Activated gamma-delta T cell (primary cell): ENCODE results near the gene METTL5.
A peak's percentile ranks its signal among the peaks of the same experiment; 100 is the strongest.
"Not testable (repeated sequence)": the region's sequence is repeated elsewhere in the genome, so short reads cannot be mapped to it uniquely, and the experiment has no call there.

Experiments used
- DNase-seq: peaks from one replicate; lab custom pipeline; 2025; lab: John Stamatoyannopoulos, UW

Gene METTL5

DNA sequence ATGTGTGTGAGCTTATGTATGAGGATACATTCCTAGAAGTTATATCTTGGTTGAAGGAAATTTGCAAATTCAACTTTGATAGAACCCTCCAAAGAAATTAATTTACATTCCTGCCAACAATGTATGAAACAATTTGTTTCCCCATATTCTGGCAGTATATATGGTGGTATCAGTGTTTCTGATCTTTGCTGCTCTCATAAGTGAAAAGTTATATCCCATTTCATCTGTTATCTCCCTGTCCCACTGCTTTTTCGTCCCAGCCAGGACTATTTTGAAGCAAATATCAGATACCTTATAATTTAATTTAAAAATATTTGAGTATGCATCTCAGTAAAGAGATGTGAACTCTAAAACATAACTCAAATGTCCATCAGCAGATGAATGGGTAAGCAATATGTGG is 9.7 kb upstream of the METTL5 start:
- no peak for DNase-seq

DNA sequence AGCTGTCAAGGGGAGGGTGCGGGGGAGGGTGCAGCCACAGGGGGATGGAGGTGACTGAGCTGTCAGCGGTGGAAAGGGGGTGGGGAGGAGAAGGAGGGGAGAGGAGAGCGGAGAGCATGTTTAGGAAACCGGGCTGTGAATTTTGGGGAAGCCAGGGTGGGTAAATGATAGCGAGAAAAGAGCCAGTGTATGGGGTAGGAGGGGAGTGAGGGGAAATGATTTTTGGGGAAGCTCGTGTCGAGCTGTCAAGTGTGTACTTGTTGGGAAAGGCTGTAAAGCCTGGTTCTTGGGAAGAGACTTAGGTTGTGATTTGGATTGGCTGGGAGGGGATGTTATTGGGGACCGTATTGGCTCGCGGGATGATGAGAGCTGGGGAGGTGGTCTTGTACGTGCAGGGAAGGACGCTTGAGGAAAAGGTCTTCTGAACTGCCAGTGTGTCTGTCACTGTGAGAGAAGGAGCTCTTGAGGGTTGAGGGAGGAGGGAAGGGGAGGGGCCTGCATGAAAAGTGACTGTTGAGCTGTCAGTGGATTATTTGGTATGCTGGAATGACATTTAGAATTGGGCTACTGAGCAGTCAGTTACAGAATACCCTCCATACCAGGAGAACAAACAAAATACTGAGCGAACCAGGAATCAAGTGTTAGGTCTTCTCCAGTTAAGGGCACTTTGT is 3.6 kb upstream of the METTL5 start:
- DNase-seq, result no peak

DNA sequence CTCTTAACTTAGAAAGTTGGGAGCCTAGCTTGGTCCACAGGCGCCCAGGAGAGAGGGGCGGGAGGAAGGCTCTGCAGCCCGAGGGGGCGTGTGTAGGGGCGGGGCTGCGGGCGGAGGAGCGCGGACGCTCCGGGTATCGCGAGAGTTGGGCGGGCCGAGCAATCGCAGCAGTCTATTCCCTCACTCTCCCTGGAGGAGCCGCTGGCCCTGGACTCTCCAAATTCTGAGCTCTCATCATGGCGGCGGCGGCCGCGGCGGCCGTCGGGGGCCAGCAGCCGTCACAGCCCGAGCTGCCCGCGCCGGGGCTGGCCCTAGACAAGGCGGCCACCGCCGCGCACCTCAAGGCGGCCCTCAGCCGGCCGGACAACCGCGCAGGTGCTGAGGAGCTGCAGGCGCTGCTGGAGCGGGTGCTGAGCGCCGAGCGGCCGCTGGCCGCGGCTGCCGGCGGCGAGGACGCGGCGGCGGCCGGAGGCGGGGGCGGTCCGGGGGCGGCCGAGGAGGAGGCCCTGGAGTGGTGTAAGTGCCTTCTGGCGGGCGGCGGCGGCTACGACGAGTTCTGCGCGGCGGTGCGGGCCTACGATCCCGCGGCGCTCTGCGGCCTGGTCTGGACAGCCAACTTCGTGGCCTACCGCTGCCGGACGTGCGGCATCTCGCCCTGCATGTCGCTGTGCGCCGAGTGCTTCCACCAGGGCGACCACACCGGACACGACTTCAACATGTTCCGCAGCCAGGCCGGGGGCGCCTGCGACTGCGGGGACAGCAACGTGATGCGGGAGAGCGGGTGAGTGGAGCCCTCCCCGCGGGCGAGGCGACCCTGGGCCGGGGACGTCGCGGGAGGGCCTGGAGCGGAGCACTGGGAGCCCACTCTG is 2.8 kb upstream of the METTL5 start, which contains the start of gene UBR3:
Gene UBR3 (plus strand): TSS at position 183 of the 869 bp plus-strand sequence. CDS start 54 bp downstream, at position 237.
- peak; percentile 81 for DNase-seq

DNA sequence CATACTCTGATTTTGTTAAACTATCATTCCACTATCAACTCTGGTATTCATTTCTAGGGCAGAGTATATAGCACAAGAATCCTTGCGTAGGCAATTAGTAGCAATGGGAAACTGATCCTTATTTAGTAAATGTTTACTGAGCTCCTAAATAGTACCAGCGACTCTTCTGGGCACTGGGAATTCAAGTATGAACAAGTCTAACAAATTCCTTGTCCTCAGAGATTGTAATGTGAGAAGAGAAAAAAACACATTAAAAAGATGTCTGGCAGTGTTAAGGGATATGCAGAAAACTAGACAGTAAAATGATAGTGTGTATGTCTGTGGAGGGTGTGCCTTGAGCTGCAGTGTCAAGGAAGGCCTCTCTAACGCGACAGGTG is 721 bp downstream of the METTL5 start:
- no peak for DNase-seq

DNA sequence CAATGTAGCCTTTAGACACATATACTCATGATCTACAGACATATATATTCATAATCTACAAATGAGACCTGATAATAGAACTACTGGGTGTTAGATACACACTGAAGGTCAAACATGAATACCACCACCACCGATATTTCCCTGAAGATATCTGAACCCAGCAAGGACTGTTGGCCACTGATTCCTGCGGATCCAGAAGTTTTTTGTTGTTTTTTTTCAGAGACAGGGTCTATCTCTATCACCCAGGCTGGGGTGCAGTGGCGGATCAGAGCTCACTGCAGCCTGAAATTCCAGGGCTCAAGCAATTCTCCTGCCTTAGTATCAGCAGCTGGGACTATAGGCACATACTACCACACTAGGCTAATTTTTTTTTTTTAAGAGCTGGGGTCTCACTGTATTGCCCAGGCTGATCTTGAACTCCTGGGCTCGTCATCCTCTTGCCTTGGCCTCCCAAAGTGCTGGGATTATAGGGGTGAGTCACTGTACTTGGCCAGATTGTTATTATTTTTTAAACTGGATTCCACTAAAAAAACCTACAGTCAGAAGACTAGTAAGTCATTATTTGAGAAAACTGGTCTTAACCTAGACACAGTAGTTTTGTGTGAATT is 1.8 kb downstream of the METTL5 start:
- DNase-seq, result no peak

DNA sequence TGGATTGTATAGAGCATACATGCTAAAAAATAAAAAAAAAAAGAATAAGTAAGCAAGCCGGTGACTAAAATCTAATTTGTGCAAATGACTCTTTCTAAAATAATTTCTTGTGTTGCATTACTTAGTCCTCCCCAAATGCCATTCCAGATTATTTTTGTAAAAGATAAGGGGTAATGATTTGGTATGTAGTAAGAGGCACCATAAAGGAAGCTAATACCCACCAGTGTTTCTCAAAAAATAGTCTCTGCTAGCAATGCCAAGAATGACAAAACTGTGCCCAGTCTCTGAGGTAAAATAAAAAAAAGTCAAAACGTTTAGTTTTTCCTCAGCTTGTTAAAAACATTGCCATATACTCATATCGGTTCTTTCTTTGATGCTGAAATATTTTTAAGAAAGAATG is 2.7 kb downstream of the METTL5 start:
- no peak for DNase-seq

DNA sequence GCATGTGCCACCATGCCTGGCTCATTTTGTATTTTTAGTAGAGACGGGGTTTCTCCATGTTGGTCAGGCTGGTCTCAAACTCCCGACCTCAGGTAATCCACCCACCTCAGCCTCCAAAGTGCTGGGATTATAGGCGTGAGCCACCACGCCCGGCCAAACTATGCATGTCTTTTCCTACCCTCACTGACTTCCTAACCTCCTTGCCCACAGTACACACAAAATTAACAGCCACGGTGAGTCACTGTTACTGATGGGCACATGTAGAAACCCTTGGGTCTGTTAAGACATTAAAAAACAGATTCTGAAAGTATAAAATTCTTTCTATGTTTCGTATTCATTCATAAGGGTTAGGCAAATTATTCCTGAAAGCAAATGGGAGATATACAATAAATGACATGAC is 4.6 kb downstream of the METTL5 start:
- not testable (repeated sequence) for DNase-seq

DNA sequence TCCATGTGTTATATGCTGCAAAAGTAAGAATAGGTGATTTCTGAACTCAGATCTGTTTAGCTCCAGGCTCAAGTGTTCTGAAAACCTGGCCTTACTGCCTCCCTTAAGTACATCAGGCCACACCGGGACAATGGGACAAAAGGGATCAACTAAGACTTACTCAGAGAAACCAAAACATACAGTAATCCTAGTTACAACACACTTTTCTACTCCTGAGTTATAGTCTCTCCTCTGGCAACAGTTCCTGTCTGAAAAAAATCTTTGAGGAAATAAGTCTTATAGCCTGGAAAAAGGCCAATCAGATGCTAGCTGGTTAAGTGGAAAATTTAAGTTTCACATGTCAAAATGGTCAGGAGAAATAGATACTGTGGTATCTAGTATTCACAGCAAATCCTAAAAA is 5.6 kb downstream of the METTL5 start:
- DNase-seq, result no peak

DNA sequence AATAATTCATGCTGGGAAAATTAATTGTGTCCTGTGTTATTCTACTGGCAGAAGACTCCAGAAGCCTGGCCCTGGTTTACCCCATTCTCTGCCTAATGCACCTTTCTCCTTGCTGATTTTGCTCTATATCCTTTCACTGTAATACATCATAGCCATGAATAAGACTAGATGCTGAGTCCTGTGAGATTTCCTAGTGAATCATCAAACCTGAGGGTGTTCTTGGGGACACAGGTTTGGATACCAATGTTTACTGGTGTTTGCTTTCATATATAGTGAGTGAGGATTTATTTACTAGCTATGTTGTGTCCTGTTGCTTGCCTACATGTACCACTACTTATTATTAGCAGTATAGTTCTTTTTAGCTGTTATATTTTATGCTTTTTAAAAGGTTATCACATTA is 6.5 kb downstream of the METTL5 start:
- no peak for DNase-seq

DNA sequence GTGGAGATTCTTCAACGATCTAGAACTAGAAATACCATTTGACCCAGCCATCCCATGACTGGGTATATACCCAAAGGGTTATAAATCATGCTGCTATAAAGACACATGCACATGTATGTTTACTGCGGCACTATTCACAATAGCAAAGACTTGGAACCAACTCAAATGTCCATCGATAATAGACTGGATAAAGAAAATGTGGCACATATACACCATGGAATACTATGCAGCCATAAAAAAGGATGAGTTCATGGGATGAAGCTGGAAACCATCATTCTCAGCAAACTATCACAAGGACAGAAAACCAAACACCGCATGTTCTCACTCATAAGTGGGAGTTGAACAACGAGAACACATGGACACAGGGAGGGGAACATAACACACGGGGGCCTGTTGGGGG is 7.3 kb downstream of the METTL5 start:
- DNase-seq, result not testable (repeated sequence)

DNA sequence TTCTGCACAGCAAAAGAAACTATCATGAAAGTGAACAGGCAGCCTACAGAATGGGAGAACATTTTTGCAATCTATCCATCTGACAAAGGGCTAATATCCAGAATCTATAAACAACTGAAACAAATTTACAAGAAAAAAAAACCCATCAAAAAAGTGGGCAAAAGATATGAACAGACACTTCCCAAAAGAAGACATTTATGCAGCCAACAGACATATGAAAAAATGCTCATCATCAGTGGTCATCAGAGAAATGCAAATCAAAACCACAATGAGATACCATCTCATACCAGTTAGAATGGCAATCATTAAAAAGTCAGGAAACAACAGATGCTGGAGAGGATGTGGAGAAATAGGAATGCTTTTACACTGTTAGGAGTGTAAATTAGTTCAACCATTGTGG is 7.7 kb downstream of the METTL5 start:
- DNase-seq, result not testable (repeated sequence)

DNA sequence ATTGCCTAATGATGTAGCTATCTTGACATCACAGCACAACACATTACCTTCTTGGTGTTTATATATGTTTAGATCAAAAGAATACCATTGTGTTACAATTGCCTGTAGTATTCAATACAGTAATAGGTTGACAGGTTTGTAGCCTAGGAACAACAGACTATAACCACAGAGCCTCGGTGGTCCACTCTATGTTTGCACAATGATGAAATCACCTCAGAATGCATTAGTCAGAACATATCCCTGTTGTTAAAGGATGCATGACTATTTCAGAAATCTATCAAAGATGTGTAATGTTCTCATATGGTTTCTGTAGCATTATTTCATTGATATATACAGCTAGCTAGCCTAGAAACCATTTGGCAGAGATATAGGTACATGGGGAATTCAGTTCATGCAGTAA is 8.9 kb downstream of the METTL5 start:
- no peak for DNase-seq

DNA sequence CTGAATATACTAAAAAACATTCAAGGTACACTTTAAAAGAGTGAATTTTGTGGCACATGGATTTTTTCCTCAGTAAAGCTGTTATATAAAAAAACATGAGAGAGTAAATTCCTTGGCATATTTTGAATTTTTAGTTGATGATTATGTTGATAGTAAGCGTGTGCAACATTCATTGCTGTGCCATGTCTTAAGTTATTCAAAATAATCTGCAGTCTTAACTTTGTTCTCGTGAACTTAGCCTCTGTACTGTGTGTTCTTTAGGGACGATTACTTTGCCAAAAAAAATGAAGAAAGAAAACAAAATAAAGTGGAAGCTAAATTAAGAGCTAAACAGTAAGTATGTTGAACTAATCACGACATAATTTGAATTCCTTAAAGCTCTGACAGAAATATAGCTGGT is 16.5 kb downstream of the METTL5 start:
- no peak for DNase-seq

DNA sequence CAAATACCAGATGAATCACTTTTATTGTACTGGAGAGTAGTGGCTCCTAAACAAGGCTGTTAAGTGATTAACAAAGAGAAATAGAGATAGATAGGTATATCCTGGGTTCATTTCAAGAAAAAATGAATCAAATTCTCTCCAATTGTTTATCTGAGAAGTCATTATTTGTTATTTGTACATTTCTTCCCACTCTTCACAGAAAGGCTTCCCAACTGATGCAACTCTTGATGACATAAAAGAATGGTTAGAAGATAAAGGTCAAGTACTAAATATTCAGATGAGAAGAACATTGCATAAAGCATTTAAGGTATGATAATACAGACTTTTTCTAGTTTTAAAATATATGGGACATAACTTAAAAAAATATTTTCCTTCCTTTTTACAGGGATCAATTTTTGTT is 18.1 kb downstream of the METTL5 start:
- DNase-seq, result no peak

DNA sequence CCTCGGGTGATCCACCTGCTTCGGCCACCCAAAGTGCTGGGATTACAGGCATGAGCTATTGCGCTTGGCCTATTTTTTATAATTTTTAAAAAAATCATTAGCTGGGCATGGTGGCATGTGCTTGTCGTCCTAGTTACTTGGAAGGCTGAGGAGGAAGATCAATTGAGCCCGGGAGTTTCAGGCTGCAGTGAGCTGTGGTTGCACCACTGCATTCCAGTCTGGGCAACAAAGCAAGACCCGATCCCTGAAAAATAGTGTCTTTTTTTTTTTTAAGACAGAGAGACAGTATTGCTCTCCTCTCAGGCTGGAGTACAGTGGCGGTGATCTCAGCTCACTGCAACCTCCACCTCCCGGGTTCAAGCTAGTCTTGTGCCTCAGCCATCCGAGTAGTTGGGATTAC is 21.2 kb downstream of the METTL5 start:
- DNase-seq, result no peak

DNA sequence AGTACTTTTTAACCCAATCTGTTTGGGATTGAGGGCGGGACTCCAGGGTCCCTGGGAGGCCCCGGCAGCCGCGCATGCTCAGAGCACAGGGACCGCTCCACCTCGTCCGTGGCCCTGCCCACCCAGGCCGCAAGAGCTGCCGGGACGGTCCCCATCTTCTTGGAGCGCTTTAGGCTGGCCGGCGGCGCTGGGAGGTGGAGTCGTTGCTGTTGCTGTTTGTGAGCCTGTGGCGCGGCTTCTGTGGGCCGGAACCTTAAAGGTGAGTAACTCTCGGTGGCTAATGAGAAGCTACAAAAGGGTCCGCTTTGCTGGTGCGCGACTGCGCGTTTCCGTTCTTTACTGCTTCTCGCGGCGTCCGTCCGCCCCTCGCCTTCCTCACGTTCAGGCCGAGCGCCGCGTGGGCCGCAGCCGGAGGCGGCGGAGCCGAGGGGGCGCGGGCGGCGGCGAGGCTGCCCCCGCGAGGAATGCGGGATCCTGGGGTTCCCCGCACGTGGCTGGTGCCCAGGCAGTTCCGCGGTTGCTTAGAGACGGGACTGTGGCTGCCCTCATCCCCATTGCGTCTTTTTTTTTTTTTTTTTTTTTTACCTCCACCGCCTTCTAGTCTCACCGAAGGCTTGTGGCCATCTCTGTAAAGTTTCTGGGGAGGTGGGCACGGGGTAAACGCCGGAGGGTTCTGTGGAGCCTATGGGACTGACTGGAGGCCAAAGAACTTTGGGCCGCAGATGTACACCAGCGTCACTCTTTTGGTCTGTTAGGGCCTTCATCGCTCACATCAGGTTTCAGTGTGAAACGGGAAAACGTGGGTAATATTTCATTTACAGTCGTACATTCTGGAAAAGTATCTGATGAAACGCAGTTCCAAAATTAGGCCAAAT is 25.8 kb downstream of the METTL5 start, which contains the start of gene SSB:
Gene SSB (plus strand): TSS at position 154 of the 875 bp plus-strand sequence. CDS start 2,090 bp downstream, outside the sequence.
- DNase-seq, result peak; percentile 88

DNA sequence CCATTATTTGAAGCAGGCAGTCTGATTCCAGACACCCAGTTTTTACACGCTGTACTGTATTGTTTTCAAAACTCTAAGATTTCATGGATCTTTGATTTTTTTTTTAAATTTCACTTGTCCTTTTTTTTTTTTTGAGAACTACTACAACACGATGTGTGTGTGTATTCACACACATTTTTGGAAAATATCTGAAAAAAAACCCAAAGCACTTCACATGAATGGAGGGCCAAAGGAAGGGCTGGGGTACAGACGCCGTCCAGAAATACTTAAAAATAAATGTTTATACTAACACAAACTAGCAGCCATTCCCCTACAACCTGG is 26.3 kb downstream of the METTL5 start:
- DNase-seq, result no peak

DNA sequence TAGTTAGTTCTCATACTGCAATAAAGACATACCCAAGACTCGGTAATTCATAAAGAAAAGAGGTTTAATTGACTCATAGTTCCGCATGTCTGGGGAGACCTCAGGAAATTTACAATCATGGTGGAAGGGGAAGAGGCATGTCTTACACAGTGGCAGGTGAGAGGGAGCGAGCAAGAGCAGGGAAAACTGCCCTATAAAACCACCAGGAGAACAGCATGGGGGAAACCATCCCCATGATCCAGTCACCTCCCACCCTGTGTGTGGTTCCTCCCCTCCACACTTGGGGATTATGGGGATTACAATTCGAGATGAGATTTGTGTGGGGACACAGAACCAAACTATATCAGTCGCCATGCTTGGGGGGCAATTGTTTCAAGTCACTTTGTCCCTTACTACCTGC is 27.1 kb downstream of the METTL5 start:
- no peak for DNase-seq

DNA sequence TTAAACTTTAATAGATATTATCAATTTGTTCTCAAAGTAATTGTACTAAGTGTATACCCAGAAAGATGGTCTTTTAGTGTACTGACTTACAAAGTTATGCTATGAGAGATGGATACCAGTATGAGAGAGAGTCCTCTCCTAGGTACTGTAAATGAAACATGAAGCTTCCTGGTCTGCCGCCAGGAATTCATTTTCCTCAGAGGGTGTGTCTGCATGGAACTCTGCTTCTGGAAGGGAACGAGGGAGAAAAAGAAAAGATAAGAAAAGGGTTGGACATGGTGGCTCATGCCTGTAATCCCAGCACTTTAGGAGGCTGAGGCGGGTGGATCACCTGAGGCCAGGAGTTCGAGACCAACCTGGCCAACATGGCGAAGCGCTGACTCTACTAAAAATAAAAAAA is 28.3 kb downstream of the METTL5 start:
- DNase-seq, result no peak

DNA sequence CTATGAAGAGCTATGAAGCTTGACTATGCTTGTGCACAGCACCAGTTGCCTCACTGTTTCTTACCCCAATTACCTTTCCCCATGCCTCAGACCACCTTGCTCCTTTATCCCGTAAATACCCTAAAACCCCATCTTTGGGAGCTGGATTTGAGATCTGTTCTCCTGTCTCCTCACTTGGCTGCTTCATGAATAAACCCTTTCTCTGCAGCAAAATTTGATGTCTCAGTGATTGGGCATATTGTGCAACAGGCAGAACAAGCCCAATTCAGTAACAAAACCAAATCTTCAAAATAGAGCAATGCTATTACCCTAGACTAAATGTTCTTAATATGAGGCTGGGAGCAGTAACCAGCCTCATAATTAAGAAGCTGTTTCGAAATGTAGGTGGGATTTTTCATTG is 29.5 kb downstream of the METTL5 start:
- DNase-seq, result no peak

DNA sequence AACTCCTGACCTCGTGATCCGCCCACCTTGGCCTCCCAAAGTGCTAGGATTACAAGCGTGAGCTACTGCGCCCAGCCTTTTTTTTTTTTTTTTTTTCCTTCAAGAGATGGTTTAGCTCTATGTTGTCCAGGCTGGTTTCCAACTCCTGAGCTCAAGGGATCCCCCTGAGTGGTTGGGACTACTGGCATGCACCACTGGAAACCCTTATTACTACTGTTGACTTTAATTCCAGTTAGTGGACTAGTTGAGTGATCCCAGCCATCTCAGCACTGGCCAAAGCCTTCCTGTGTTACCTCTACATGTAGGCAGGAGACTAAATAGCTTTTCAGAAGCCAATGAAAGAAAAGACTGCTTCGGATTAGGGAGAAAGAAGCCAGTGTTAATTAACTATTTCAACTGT is 34.1 kb downstream of the METTL5 start:
- no peak for DNase-seq

DNA sequence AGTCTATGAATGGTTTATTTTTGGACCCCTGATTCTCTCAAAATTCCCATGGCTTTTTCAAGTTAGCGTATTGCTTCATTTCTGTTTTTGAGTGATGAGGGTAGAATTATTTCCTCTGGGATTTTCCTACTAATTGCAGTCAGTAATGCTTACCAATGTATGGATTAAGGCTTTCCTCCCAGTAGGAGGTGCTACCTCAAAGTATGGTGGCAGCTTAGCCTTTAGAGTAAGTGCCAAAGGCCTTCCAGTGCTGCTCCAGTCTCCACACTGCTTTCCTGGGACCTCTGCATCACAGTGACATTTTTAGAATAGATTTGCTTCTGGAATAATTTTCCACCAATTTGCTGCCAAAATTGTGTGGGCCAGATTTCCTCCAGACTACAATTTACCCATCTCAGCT is 42.2 kb downstream of the METTL5 start:
- no peak for DNase-seq
